Measurements from ENCODE around the gene PLCE1.

GRCh38 chr10:93954299-93954698 lies 39.4 kb upstream of the PLCE1 start:
- TF ChIP-seq CTCF (conservative IDR thresholded peaks at IDR 0.05; ENCODE audit: low read length) (no peak), EZH2phosphoT487 (IDR thresholded peaks at IDR 0.05; ENCODE audit: borderline replicate concordance) (no peak)
